IMR-90 (cell line): ENCODE data around the gene CFAP92. TPM values are rescaled to one million over a fixed set of nuclear protein-coding genes. Genes with fewer than 3 reads are reported as not detected.

ENCODE experiments used
- ATAC-seq: fragments of 200-7000 bp; cut with Tn5 transposase; 2 replicates; pipeline ENCODE4 v1.9.1; 2020; ENCODE audit warnings: low read depth, mild to moderate bottlenecking, moderate library complexity
- BruUV-seq: library from RNA; stranded (reverse); fragments of 400-500 nt; replicated peaks from 2 replicates; lab custom pipeline; 2021; lab: Mats Ljungman, UMichigan
- CTCF ChIA-PET: fragments of 300-600 bp; formaldehyde crosslinking; extraction: SDS; loops from one replicate; lab custom pipeline; 2021; ENCODE audit warnings: antibody characterized with exemption; lab: Yijun Ruan, JAX
- POLR2A ChIA-PET: fragments of 300-600 bp; sonication (Branson Sonifier 250); formaldehyde crosslinking; loops from one replicate; lab custom pipeline; 2022; ENCODE audit warnings: antibody characterized with exemption; ENCODE audit not compliant: unreplicated experiment; lab: Charles Lee
- DNase-seq: peaks from one replicate; pipeline ENCODE4 v3.0.0; 2013
- H2AFZ ChIP-seq: replicated peaks from 2 replicates; pipeline ENCODE3; 2013; ENCODE audit warnings: low read length, mild to moderate bottlenecking; ENCODE audit not compliant: poor library complexity
- H2AK5ac ChIP-seq: 2 replicates; pipeline ENCODE4 v1.6.1; 2013; ENCODE audit warnings: low read depth, low read length, inconsistent platforms
- H2AK9ac ChIP-seq: replicated peaks from 2 replicates; pipeline ENCODE3; 2013; ENCODE audit warnings: mild to moderate bottlenecking, low read depth, low read length, moderate library complexity; ENCODE audit not compliant: poor library complexity
- H2BK120ac ChIP-seq: 2 replicates; pipeline ENCODE4 v1.6.1; 2013; ENCODE audit warnings: low read depth, low read length, inconsistent platforms
- H2BK15ac ChIP-seq: 3 replicates; pipeline ENCODE4 v1.6.1; 2013; ENCODE audit warnings: low read depth, low read length, inconsistent platforms
- H2BK20ac ChIP-seq: 2 replicates; pipeline ENCODE4 v1.6.1; 2013; ENCODE audit warnings: low read depth, mild to moderate bottlenecking, inconsistent platforms, low read length, moderate library complexity
- H2BK5ac ChIP-seq: 2 replicates; pipeline ENCODE4 v1.6.1; 2013; ENCODE audit warnings: mild to moderate bottlenecking, low read depth, low read length, inconsistent platforms; ENCODE audit not compliant: poor library complexity, severe bottlenecking
- H3K14ac ChIP-seq: replicated peaks from 2 replicates; pipeline ENCODE4 v1.6.1; 2013; ENCODE audit warnings: low read depth, low read length, inconsistent platforms
- H3K18ac ChIP-seq: 2 replicates; pipeline ENCODE4 v1.6.1; 2013; ENCODE audit warnings: low read depth, low read length, control low read depth
- H3K23ac ChIP-seq: 2 replicates; pipeline ENCODE4 v1.6.1; 2013; ENCODE audit warnings: low read depth, low read length, inconsistent platforms
- H3K27ac ChIP-seq: 2 replicates; pipeline ENCODE4 v1.5.1; 2013; ENCODE audit warnings: mild to moderate bottlenecking, control low read depth, low read length; ENCODE audit not compliant: insufficient read depth
- H3K27me3 ChIP-seq: 2 replicates; pipeline ENCODE4 v1.6.1; 2013; ENCODE audit warnings: low read length; ENCODE audit not compliant: control insufficient read depth, insufficient read depth
- H3K36me3 ChIP-seq: 2 replicates; pipeline ENCODE4 v1.6.1; 2013; ENCODE audit warnings: low read length, mixed read lengths; ENCODE audit not compliant: control insufficient read depth, insufficient read depth
- H3K4ac ChIP-seq: 2 replicates; pipeline ENCODE4 v1.6.1; 2013; ENCODE audit warnings: low read depth, low read length, inconsistent platforms
- H3K4me1 ChIP-seq: 2 replicates; pipeline ENCODE4 v1.6.1; 2013; ENCODE audit warnings: low read length, mixed read lengths; ENCODE audit not compliant: control insufficient read depth, insufficient read depth
- H3K4me2 ChIP-seq: 2 replicates; pipeline ENCODE4 v1.6.1; 2013; ENCODE audit warnings: low read depth, mild to moderate bottlenecking, control low read depth, low read length, moderate library complexity
- H3K4me3 ChIP-seq: 2 replicates; pipeline ENCODE4 v1.5.1; 2013; ENCODE audit warnings: low read depth, mild to moderate bottlenecking, control low read depth, low read length, moderate library complexity; ENCODE audit not compliant: insufficient read depth
- H3K56ac ChIP-seq: 2 replicates; pipeline ENCODE4 v1.6.1; 2013; ENCODE audit warnings: low read length, inconsistent platforms; ENCODE audit not compliant: insufficient read depth; ENCODE audit errors: extremely low read depth
- H3K79me1 ChIP-seq, 2 experiments: 2 replicates each; pipeline ENCODE4 v1.6.1; 2013; ENCODE audit warnings: low read length in 2 of 2, inconsistent platforms in 1 of 2, low read depth in 1 of 2
- H3K9ac ChIP-seq: 2 replicates; pipeline ENCODE4 v1.6.1; 2013; ENCODE audit warnings: low read depth, low read length, control low read depth
- H3K9me1 ChIP-seq: 2 replicates; pipeline ENCODE4 v1.6.1; 2013; ENCODE audit warnings: low read length, inconsistent platforms; ENCODE audit not compliant: insufficient read depth
- H3K9me3 ChIP-seq: 2 replicates; pipeline ENCODE4 v1.6.1; 2013; ENCODE audit warnings: low read length; ENCODE audit not compliant: control insufficient read depth, insufficient read depth
- H4K20me1 ChIP-seq: 2 replicates; pipeline ENCODE4 v1.6.1; 2013; ENCODE audit warnings: low read length, inconsistent platforms; ENCODE audit not compliant: insufficient read depth
- H4K5ac ChIP-seq: 2 replicates; pipeline ENCODE4 v1.6.1; 2013; ENCODE audit warnings: mild to moderate bottlenecking, low read depth, low read length, control low read depth
- H4K8ac ChIP-seq, 2 experiments: 2 replicates each; pipeline ENCODE4 v1.6.1; 2013; ENCODE audit warnings: low read depth in 2 of 2, low read length in 2 of 2, control low read depth in 1 of 2, inconsistent platforms in 1 of 2
- H4K91ac ChIP-seq: 2 replicates; pipeline ENCODE4 v1.6.1; 2013; ENCODE audit warnings: low read depth, low read length, inconsistent platforms; ENCODE audit not compliant: insufficient read depth
- BHLHE40 ChIP-seq: fragments of 150-350 bp; IDR thresholded peaks from 2 replicates; pipeline ENCODE4 v1.6.1; 2016; ENCODE audit warnings: mild to moderate bottlenecking, low read depth, low read length
- CHD1 ChIP-seq: IDR thresholded peaks from 2 replicates; pipeline ENCODE4 v1.6.1; 2012; ENCODE audit warnings: low read depth, low read length, improper control_type of control experiment
- MAFK ChIP-seq: IDR thresholded peaks from 2 replicates; pipeline ENCODE4 v1.6.1; 2012; ENCODE audit warnings: low read depth, low read length, improper control_type of control experiment
- MXI1 ChIP-seq: IDR thresholded peaks from 2 replicates; pipeline ENCODE4 v1.6.1; 2012; ENCODE audit warnings: low read depth, mild to moderate bottlenecking, low read length, moderate library complexity, borderline replicate concordance
- POLR2A ChIP-seq: IDR thresholded peaks from 2 replicates; pipeline ENCODE4 v1.6.1; 2012; ENCODE audit warnings: mild to moderate bottlenecking, low read depth, low read length
- WGBS, 2 experiments: methylation state at CpG; one replicate each; pipeline versions ENCODE4 v1.1.5 to v1.1.7; 2013; ENCODE audit warnings: missing lambda C conversion rate in 2 of 2; ENCODE audit not compliant: insufficient read length in 1 of 2; ENCODE audit errors: extremely low coverage in 2 of 2; 5-methylcytosine and 5-hydroxymethylcytosine counted together
- dilution Hi-C: fragments of 300-500 bp; cut with HindIII; formaldehyde crosslinking; loops from one replicate; pipeline ENCODE4 v1.14.3; 2018; ENCODE audit warnings: low sequenced_read_pairs; ENCODE audit not compliant: unreplicated experiment
- in situ Hi-C: fragments of 300-500 bp; cut with MboI; formaldehyde crosslinking; loops from 3 replicates; pipeline ENCODE4 v1.14.3; 2019; ENCODE audit warnings: low sequenced_read_pairs, inconsistent platforms, mixed read lengths
- intact Hi-C: fragments of 100-400 bp; cut with micrococcal nuclease; formaldehyde crosslinking; loops from 2 replicates; pipeline ENCODE4 v1.10.0; 2022
- polyA plus RNA-seq, 3 experiments: library from polyadenylated mRNA; depleted of rRNA; stranded (reverse); fragments of >200 nt; gene quantifications; 2 replicates each; pipeline ENCODE4 v1.2.3, GENCODE V29; 2012; ENCODE audit warnings: low replicate concordance in 1 of 3
- total RNA-seq: library from RNA; depleted of rRNA; stranded (reverse); fragments of >200 nt; gene quantifications from 2 replicates; pipeline ENCODE4 v1.2.3, GENCODE V29; 2012
- TF ChIP-seq, protein P1 (sequence below): conservative IDR thresholded peaks from 2 replicates; pipeline ENCODE4 v1.5.1; 2012; ENCODE audit warnings: mild to moderate bottlenecking, low read depth, low read length, improper control_type of control experiment

CFAP92 gene
- total and polyA plus RNA-seq, 2 of the 4 experiments (the other 2 are of a cell fraction): not detected

- TF ChIP-seq, protein P1, sequence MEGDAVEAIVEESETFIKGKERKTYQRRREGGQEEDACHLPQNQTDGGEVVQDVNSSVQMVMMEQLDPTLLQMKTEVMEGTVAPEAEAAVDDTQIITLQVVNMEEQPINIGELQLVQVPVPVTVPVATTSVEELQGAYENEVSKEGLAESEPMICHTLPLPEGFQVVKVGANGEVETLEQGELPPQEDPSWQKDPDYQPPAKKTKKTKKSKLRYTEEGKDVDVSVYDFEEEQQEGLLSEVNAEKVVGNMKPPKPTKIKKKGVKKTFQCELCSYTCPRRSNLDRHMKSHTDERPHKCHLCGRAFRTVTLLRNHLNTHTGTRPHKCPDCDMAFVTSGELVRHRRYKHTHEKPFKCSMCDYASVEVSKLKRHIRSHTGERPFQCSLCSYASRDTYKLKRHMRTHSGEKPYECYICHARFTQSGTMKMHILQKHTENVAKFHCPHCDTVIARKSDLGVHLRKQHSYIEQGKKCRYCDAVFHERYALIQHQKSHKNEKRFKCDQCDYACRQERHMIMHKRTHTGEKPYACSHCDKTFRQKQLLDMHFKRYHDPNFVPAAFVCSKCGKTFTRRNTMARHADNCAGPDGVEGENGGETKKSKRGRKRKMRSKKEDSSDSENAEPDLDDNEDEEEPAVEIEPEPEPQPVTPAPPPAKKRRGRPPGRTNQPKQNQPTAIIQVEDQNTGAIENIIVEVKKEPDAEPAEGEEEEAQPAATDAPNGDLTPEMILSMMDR: peak; percentile 33
Measured at GRCh38 chr3:129023909-129024308, 30.0 kb upstream of the CFAP92 start (continued).

DNA sequence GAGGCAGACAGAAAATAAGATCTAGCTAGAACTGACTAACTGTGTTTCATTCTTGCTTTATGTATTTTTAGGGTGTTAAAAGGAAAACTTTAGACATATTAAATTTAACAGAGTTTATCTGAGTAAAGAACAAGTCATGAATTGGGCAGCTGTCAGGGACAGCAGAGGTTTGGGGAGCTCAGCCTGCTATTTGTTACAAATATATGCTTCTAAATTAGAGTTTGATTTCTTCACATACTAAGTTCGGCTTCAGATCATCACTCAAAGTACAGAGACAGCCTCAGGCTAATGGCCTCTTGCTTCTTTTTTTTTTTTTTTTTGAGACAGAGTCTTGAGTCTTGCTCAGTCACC lies 29.1 kb upstream of the CFAP92 start:
- H4K91ac ChIP-seq: no peak overlapping the region
- H3K18ac ChIP-seq: peak overlapping the region; percentile 11; the same call in 1 of the 2 replicates
- no TSS peak for BruUV-seq
- H2BK20ac ChIP-seq: no peak overlapping the region
- H2BK5ac ChIP-seq: no peak overlapping the region
- H3K56ac ChIP-seq: no peak overlapping the region
- H4K8ac ChIP-seq: no peak overlapping the region
- no peak overlapping the region for H3K23ac ChIP-seq
- H3K9ac ChIP-seq: no peak overlapping the region
- no peak overlapping the region; the same call in 1 of the 2 replicates for H2AK5ac ChIP-seq
- dilution Hi-C loops: no loop called here
- H3K14ac ChIP-seq: no peak overlapping the region
- ChIA-PET CTCF (interaction anchor here (0.6 kb wide), 2 partner anchors 29 to 107 kb away, joined by 3 read pairs; no protein-coding TSS in a partner anchor), POLR2A (no interaction called here)
- intact Hi-C loops: no loop called here
- H3K27me3 ChIP-seq: peaks cover 32% of the 10 kb centered on the region
- no CpG with 5 or more reads among the region's 1 CpG for WGBS, 2 experiments
- 0 out of 2 replicates have a peak overlapping the region, but pooled peaks have one; percentile 1 for H3K4ac ChIP-seq
- TF ChIP-seq MAFK: no peak
- TF ChIP-seq CHD1: no peak
- TF ChIP-seq BHLHE40: no peak
- TF ChIP-seq, protein P1: no peak
- no peak for TF ChIP-seq POLR2A
- TF ChIP-seq MXI1: no peak
- no peaks in the 10 kb centered on the region for H3K79me1 ChIP-seq
- DNase-seq: no peak
- no peak for ATAC-seq
- no peaks in the 10 kb centered on the region for H4K20me1 ChIP-seq
- peaks cover 26% of the 10 kb centered on the region for H3K4me1 ChIP-seq
- no peak overlapping the region for H2AFZ ChIP-seq
- no peak overlapping the region for H3K4me2 ChIP-seq
- H4K5ac ChIP-seq: no peak overlapping the region; the same call in 1 of the 2 replicates
- in situ Hi-C loops: no loop called here
- no peak overlapping the region for H2AK9ac ChIP-seq
- peak overlapping the region; percentile 53; the same call in 1 of the 2 replicates for H3K27ac ChIP-seq
- H2BK120ac ChIP-seq: peak overlapping the region; percentile 42; the same call in 1 of the 2 replicates
- peaks cover 3% of the 10 kb centered on the region; the same call in 1 of the 2 replicates for H3K9me3 ChIP-seq
- no peaks in the 10 kb centered on the region for H3K36me3 ChIP-seq
- peak overlapping the region; percentile 44; the same call in 1 of the 3 replicates for H2BK15ac ChIP-seq
- H3K9me1 ChIP-seq: peaks cover 11% of the 10 kb centered on the region
- no peak overlapping the region for H3K4me3 ChIP-seq
